Measurements from ENCODE around the gene RAD21L1.

- TF ChIP-seq CTCF (IDR thresholded peaks at IDR 0.05) (no peak), EP300 (IDR thresholded peaks at IDR 0.05) (no peak), POLR2A (IDR thresholded peaks at IDR 0.05) (no peak)
Observed at GRCh38 chr20:1281279-1282057, 55.6 kb downstream of the RAD21L1 start.
